KMS-11 (cell line): ENCODE results near the gene MALT1.

ENCODE experiments used
- H2AFZ ChIP-seq: fragments of 200-600 bp; sonication (generic); 2 replicates; pipeline ENCODE4 v1.6.1; 2016; ENCODE audit warnings: antibody characterized with exemption, mixed run types, low read depth
- H3K27ac ChIP-seq: fragments of 200-600 bp; sonication (generic); 2 replicates; pipeline ENCODE4 v1.6.1; 2016; ENCODE audit warnings: mild to moderate bottlenecking, mixed run types
- H3K27me3 ChIP-seq: fragments of 200-600 bp; sonication (generic); 2 replicates; pipeline ENCODE4 v1.6.1; 2017; ENCODE audit warnings: mild to moderate bottlenecking, low read depth, mixed run types, moderate library complexity; ENCODE audit not compliant: insufficient read depth
- H3K36me3 ChIP-seq: fragments of 200-600 bp; sonication (generic); 2 replicates; pipeline ENCODE4 v1.6.1; 2017; ENCODE audit warnings: mild to moderate bottlenecking, mixed run types; ENCODE audit not compliant: insufficient read depth
- H3K4me1 ChIP-seq: fragments of 200-600 bp; sonication (generic); 2 replicates; pipeline ENCODE4 v1.6.1; 2016; ENCODE audit warnings: mild to moderate bottlenecking, low read depth, mixed run types; ENCODE audit not compliant: poor library complexity, severe bottlenecking
- H3K4me2 ChIP-seq: fragments of 200-600 bp; sonication (generic); 2 replicates; pipeline ENCODE4 v1.7.0; 2016; ENCODE audit warnings: mild to moderate bottlenecking, mixed run types
- H3K4me3 ChIP-seq: fragments of 200-600 bp; sonication (generic); IDR thresholded peaks from 2 replicates; pipeline ENCODE4 v1.6.1; 2017; ENCODE audit warnings: low read depth, low read length, mixed read lengths; ENCODE audit not compliant: insufficient read depth
- H3K79me2 ChIP-seq: fragments of 200-600 bp; sonication (generic); 2 replicates; pipeline ENCODE4 v1.6.1; 2016; ENCODE audit warnings: low read depth, mixed run types; ENCODE audit not compliant: insufficient read depth
- H3K9ac ChIP-seq: fragments of 200-600 bp; sonication (generic); 2 replicates; pipeline ENCODE4 v1.6.1; 2016; ENCODE audit warnings: mild to moderate bottlenecking, mixed run types
- H4K20me1 ChIP-seq: fragments of 200-600 bp; sonication (generic); 2 replicates; pipeline ENCODE4 v1.6.1; 2016; ENCODE audit warnings: mild to moderate bottlenecking, mixed run types; ENCODE audit not compliant: insufficient read depth
- CTCF ChIP-seq: fragments of 200-600 bp; sonication (generic); conservative IDR thresholded peaks from 2 replicates; pipeline ENCODE4 v1.6.1; 2017; ENCODE audit warnings: low read depth, mild to moderate bottlenecking, antibody characterized with exemption, low read length, moderate library complexity, mixed read lengths

MALT1 gene

GRCh38 chr18:58697146-58697545 is 25.9 kb downstream of the MALT1 start:
- H3K27ac ChIP-seq: no peak overlapping the region
- no peaks in the 10 kb centered on the region for H4K20me1 ChIP-seq
- H3K4me1 ChIP-seq: peaks cover 26% of the 10 kb centered on the region
- peaks cover 13% of the 10 kb centered on the region; the same call in 1 of the 2 replicates for H3K36me3 ChIP-seq
- H3K4me2 ChIP-seq: no peak overlapping the region
- no peaks in the 10 kb centered on the region; the same call in 1 of the 2 replicates for H3K79me2 ChIP-seq
- no peak for TF ChIP-seq CTCF
- H3K27me3 ChIP-seq: no peaks in the 10 kb centered on the region
- H3K4me3 ChIP-seq: no peak overlapping the region
- no peak overlapping the region for H3K9ac ChIP-seq
- H2AFZ ChIP-seq: no peak overlapping the region

GRCh38 chr18:58698701-58699193 is 27.5 kb downstream of the MALT1 start:
- Histone ChIP-seq H3K9ac (no peak overlapping the region), H3K4me2 (no peak overlapping the region), H3K36me3 (peaks cover 19% of the 10 kb centered on the region; the same call in 1 of the 2 replicates), H4K20me1 (no peaks in the 10 kb centered on the region), H2AFZ (no peak overlapping the region), H3K27ac (no peak overlapping the region), H3K4me1 (peaks cover 21% of the 10 kb centered on the region), H3K27me3 (no peaks in the 10 kb centered on the region), H3K4me3 (no peak overlapping the region), H3K79me2 (no peaks in the 10 kb centered on the region; the same call in 1 of the 2 replicates)
- TF ChIP-seq CTCF: no peak

GRCh38 chr18:58699551-58699950 is 28.3 kb downstream of the MALT1 start:
- Histone ChIP-seq H3K36me3 (peaks cover 19% of the 10 kb centered on the region; the same call in 1 of the 2 replicates), H3K27ac (no peak overlapping the region), H3K4me2 (no peak overlapping the region), H3K4me3 (no peak overlapping the region), H4K20me1 (no peaks in the 10 kb centered on the region), H2AFZ (no peak overlapping the region), H3K27me3 (no peaks in the 10 kb centered on the region), H3K79me2 (no peaks in the 10 kb centered on the region; the same call in 1 of the 2 replicates), H3K4me1 (peaks cover 13% of the 10 kb centered on the region), H3K9ac (no peak overlapping the region)
- TF ChIP-seq CTCF: no peak

GRCh38 chr18:58700209-58700608 is 28.9 kb downstream of the MALT1 start:
- Histone ChIP-seq H3K27me3 (no peaks in the 10 kb centered on the region), H3K36me3 (peaks cover 19% of the 10 kb centered on the region; the same call in 1 of the 2 replicates), H2AFZ (no peak overlapping the region), H3K9ac (no peak overlapping the region), H3K4me1 (peaks cover 7% of the 10 kb centered on the region), H3K4me2 (no peak overlapping the region), H3K4me3 (no peak overlapping the region), H3K27ac (no peak overlapping the region; the same call in 1 of the 2 replicates), H3K79me2 (no peaks in the 10 kb centered on the region; the same call in 1 of the 2 replicates), H4K20me1 (no peaks in the 10 kb centered on the region)
- no peak for TF ChIP-seq CTCF
